NCI-H82 treated with DMSO at 0.1 percent for 48 hours (cell line): ENCODE data around the gene TNIK.
A peak's percentile ranks its signal among the peaks of the same experiment; 100 is the strongest.
"Not testable (repeated sequence)": the region's sequence is repeated elsewhere in the genome, so short reads cannot be mapped to it uniquely, and the experiment has no call there.

Source experiments
- DNase-seq: peaks from one replicate; lab custom pipeline; 2025; ENCODE audit not compliant: unreplicated experiment; lab: John Stamatoyannopoulos, UW

Gene TNIK

DNA sequence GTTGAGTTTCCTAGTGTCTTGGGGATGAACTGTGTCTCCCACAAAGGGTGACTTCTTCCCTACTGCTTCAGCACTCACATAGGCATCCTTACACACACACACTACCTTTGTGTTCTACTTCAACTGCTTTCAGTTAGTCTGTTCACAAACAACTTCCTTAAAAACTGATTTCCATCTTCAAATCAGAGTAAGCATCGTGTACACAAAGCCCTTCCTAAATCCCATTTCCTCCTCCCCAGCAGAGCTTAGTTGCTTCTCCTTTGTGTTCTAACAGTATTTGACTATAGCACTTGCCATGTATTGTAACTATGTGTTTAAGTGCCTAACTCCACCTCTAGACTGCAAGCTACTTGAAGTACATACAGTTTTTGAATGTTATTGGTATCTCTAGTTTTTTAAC, 71.7 kb downstream of the TNIK start:
- DNase-seq: no peak

DNA sequence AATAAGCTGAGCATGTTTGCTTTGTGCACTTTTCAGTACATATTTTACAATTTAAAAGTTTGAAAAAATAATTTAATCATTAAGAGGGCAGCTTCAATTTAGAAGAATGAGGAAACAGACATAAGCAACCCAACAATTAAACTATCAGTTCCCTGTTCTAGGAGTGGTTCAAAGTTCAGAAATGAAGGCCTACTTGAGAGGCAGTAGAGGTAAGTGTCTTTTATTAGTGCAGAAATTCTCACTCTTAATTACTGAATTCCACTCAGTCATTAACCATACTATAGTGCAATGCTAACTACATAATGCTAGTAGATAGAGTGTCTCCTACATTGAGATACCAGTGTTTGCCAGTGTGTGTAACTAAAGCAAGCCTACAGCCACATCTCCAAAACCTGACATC, 73.1 kb downstream of the TNIK start:
- DNase-seq: no peak

GRCh38 chr3:171385086-171385485, 75.1 kb downstream of the TNIK start:
- DNase-seq: no peak

DNA sequence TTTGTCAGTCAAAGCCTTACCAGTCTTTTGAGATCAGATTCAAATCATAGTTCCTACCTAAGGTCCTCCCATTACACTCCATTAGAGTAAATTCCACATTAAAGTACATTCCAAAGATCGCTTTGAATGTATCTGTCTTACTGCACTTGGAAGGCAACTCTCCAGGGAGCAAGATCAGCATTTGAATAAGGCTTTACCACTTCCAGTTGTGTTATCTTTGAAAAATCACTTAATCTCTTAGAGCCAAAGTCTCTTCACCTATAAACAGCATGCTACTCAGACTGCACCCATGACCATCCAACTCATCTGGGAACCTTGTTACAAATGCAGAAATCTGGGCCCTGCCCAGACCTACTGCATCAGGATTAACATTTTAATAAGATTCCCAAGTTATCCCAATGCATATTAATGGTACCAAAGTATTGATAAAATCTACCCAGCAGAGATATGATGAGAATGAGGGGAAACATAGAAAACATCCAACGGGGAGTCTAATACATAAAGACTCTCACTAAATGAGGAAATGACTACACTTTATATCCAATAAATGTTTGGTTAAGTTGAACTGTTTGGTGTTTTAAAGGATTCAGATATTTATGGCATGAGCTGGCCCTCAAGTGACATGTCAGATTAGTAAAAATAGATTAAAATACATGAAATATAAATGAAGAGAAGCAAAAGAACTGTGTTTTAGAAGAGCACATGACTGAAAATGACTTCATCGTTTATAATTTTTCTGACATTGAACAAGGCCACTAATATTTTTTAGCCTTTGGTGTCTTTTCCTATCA, 75.9 kb downstream of the TNIK start:
- DNase-seq: no peak

GRCh38 chr3:171383206-171384018, 76.8 kb downstream of the TNIK start:
- no peak for DNase-seq

DNA sequence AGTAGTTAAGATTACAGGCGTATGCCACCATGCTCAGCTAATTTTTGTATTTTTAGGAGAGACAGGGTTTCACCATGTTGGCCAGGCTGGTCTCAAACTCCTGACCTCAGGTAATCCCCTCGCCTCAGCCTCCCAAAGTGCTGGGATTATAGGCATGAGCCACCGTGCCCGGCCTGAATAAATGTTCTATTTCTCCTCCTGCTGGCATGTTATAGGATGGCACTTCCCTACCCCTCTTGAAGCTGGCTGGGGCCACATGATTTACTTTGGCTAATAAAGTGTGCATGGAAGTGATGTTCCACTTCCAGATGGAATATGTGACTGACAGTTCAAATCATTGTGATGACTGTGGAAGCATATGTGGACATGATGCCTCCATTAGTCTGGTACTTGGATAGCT, 77.9 kb downstream of the TNIK start:
- not testable (repeated sequence) for DNase-seq

DNA sequence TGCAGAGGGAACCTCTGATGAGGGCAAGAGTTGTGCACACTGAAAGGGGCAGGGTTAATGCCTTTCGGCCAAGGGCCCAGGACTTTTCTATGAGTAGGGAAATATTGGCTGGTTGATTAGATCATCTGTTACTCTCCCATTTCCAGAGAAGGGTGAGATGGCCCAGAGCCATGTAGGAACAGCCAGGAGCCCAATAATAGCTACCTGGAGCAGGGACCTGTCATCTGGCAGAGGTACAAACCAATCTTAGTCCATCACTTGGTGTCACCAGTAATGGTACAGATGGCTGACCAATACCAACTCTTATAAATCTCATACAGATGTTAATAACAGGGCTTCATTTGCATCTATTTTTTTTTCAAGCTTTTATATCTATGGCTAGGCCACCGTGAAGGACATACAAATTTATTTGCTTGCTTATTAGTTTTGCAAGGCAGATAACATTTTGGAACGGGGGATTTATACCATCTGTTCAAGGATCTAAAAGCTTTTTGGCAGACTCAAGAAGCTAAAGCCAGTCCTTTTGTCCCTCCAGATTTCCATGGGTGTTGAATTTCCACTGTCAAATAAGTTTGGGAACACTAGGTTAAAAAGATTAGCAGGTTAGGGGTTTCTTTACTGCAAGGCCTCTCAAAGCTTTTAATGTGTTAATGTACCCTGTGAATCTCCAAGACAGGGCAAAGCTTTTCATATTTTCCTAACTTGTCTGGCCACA, 79.3 kb downstream of the TNIK start:
- peak; percentile 66 for DNase-seq

- DNase-seq: no peak
Observed at GRCh38 chr3:171379961-171380483, 80.2 kb downstream of the TNIK start.

- DNase-seq: no peak
Observed at GRCh38 chr3:171379281-171379680, 80.9 kb downstream of the TNIK start.

DNA sequence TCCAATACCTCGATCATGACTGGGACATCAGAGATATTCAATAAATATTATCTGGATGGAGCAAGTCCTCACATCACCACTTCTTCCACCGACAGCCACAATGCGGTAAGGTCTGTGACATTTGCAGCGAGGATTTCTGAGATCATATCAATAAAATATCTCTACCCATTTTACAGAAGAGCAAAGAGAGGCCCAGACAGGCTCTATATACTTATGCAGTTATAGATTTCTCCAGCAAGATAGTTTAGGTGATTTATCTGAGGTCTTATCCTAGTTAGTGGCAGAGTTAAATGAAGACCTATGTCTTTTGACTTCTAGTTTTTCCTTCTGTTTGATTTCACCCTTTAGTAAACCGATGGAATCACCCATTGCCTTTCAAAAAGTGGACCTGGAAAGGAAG, 81.6 kb downstream of the TNIK start:
- no peak for DNase-seq

GRCh38 chr3:171377859-171378258, 82.3 kb downstream of the TNIK start:
- no peak for DNase-seq

- DNase-seq: no peak
Observed at GRCh38 chr3:171376596-171376947, 83.6 kb downstream of the TNIK start.

- DNase-seq: no peak
Observed at GRCh38 chr3:171375666-171376595, 84.3 kb downstream of the TNIK start.

DNA sequence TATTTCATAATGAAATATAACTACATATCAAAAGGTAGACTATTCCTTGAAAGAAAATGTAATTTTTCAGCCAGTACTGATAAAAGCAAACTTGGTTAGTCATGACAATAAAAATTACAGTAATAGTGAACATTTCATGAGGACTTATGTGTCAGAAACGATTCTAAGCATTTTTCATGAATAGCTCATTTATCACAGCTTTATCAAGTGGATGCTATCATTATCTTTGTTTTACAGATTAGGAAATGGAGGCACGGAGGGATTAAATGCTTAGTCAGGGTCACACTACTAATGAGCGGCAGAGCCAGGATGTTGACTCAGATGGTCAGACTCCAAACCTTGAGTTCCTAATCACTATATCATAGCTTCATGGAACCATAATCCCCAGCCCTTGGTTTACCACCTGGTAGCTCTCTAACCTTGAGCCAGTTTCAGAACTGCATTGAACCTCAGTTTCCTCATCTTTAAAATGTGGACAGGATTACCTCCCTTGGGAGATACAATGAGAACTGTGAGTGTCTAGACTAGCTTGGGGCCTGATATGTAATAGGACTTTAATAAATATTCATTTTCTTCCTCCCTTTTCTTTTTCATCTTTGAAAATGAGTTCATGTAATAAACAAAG, 85.4 kb downstream of the TNIK start:
- peak; percentile 64 for DNase-seq

GRCh38 chr3:171374260-171374659, 85.9 kb downstream of the TNIK start:
- peak; percentile 68 for DNase-seq

DNA sequence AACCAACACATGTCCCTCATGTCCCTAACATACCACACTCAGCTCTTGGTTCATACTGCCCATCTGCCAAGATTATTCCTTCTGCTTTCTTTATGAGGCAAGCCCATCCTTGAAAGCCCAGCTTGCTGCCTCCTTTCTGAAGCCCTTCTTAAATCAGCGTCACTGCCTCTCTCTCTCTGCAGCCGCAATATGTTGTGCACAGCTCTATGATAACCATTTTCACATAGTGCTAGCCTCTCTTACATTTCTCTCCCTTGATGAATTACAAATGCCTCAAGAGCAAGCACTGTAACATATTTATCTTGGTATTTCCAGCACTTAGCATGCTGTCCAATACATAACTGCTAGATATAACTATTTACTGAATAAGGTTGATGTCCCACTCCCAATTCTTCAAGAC, 86.5 kb downstream of the TNIK start:
- no peak for DNase-seq

DNA sequence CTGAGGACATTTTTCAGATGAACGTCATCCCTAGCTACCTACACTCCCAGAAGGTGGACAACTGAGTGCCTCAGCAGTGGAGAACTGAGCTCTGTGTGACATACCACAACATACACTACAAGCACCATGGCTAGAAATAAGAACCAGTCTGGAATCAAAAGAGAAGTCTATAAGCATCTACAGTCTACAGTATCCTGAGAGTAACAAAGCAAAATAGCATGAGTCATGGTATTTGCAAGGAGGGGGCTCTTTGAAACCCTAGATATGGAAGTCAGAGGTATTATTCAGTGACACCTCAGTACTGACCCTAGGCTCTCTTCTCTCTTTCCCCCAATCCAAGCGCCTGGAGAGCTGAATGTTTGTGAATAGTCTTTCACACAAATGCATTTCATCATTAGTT, 87.5 kb downstream of the TNIK start:
- no peak for DNase-seq

DNA sequence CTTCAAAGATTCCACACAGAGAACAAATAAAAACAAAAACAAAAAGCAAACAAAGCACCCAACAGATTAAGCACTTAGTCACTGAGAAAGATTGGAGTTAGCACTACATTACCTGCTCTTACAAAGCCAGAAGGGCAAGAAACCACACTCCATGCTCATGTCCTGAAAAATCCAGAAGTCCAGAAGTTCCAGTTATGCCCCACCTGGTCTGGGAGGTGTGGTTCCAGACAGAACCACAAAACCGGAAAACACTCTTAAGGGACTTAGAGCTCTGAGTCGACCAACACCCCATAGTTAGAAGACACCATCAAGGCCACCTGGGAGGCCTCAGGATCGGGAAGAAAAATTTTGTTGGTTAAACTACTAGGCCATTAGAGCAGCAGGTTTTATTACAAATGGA, 88.9 kb downstream of the TNIK start:
- DNase-seq: no peak

GRCh38 chr3:171369156-171369555, 91.0 kb downstream of the TNIK start:
- no peak for DNase-seq

DNA sequence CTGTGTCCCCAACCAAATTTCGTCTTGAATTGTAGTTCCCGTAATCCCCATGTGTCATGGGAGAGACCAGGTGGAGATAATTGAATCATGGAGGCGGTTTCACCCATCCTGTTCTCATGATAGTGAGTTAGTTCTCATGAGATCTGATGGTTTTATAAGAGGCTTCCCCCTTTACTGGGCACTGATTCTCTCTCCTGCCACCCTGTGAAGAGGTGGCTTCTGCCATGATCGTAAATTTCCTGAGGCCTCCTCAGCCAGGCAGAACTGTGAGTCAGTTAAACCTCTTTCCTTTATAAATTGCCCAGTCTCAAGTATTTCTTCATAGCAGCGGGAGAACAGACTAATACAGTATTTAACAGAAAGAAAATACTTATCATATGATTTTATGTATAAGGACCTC, 93.5 kb downstream of the TNIK start:
- DNase-seq: not testable (repeated sequence)
